Fibroblast of the aortic adventitia (primary cell): ENCODE measurements around the gene SIK3. TPM values are rescaled to one million over a fixed set of nuclear protein-coding genes. Genes with fewer than 3 reads are reported as not detected.

Experiments
- DNase-seq: peaks from one replicate; pipeline ENCODE4 v3.0.0-alpha.2; 2010; ENCODE audit warnings: low read depth
- H3K4me3 ChIP-seq: 2 replicates; pipeline ENCODE4 v1.5.1; 2011; ENCODE audit warnings: low read depth, mild to moderate bottlenecking, control low read depth, low read length, moderate library complexity
- total RNA-seq: library from RNA; depleted of rRNA; stranded (reverse); fragments of >200 nt; gene quantifications from 2 replicates; pipeline ENCODE4 v1.2.3, GENCODE V29; 2012; ENCODE audit warnings: low replicate concordance
- TF ChIP-seq, protein P1 (sequence below): IDR thresholded peaks from 2 replicates; pipeline ENCODE4 v1.5.1; 2011; ENCODE audit warnings: mild to moderate bottlenecking, low read length, control low read depth, inconsistent platforms; ENCODE audit not compliant: insufficient read depth

The SIK3 gene
- total RNA-seq, 1 donor = 18.4 TPM

DNA sequence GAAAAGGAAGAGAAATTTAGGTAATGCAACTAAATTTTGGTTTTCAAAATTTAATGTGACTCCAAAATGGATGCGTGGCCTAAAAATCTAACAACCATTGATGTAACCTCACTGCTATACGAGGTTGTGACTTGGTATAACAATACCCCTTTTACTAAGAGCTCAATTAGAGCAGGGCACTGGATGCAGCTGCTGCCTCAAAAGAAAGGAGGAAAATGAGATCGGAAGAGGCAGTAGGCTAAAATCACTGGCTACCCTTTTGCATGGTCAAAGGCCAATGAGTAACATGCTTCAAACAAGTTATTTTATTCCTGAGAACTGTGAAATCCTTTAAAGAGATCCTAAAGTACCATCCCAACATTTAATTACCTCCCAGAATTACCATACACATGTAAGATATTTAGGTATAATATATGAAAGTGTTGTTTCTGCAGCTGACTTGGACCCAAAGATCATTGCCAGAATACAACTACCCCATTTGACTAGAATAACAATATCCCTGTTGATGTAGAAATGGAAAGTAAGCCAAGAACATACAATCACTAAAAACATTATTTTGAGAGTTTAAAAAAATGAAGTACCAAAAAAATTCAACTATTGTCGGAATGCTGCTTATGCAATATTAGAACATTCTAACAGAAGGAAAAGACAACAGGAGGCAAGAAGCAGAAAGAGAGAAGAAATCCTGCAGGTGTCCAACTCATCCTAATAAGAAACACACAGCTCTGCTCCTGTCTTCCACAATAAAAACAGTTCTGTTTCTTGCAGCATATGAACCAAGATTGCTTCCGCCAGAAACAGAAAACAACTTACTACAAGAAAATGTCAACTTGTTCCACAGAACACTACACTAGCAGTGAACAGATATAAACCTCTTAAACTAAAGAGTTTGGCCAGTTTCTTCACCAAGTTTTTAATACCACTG, 15.0 kb downstream of the SIK3 start:
- DNase-seq = peak; percentile 67
- no peak overlapping the region for H3K4me3 ChIP-seq
- TF ChIP-seq, protein P1, sequence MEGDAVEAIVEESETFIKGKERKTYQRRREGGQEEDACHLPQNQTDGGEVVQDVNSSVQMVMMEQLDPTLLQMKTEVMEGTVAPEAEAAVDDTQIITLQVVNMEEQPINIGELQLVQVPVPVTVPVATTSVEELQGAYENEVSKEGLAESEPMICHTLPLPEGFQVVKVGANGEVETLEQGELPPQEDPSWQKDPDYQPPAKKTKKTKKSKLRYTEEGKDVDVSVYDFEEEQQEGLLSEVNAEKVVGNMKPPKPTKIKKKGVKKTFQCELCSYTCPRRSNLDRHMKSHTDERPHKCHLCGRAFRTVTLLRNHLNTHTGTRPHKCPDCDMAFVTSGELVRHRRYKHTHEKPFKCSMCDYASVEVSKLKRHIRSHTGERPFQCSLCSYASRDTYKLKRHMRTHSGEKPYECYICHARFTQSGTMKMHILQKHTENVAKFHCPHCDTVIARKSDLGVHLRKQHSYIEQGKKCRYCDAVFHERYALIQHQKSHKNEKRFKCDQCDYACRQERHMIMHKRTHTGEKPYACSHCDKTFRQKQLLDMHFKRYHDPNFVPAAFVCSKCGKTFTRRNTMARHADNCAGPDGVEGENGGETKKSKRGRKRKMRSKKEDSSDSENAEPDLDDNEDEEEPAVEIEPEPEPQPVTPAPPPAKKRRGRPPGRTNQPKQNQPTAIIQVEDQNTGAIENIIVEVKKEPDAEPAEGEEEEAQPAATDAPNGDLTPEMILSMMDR = no peak

DNA sequence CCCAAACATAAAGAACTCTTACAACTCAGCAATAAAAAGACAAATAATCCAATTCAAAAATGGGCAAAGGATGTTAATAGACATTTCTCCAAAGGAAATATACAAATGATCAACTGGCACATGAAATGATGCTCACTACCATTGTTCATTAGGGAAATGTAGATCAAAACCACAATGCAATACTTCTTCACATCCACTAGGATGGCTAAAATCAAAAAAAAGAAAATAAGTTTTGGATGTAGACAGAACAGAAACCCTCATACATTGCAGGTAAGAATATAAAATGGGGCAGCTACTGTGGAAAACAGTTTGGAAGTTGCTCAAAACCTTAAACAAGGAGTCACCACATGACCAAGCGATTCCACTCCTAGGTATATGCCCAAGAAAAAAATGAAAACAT, 16.3 kb downstream of the SIK3 start:
- no peak for DNase-seq
- TF ChIP-seq, protein P1 = no peak

DNA sequence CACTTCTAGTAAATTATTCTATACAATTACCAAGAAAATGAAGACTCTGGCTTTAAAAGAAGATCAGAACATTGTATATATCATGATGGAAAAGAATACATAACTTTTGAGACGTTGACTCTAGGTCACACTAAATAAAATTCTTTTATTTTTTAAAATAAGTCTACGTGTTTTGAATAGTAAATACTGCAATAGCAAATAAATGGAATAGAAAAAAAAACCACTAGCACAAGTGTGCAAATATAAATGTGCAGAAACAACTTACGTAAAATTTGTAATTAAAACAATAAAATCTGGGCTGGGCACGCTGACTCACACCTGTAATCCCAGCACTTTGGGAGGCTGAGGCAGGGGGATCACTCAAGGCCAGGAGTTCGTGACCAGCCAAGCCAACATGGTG, 17.9 kb downstream of the SIK3 start:
- no peak for DNase-seq
- TF ChIP-seq, protein P1 = no peak
- no peak overlapping the region for H3K4me3 ChIP-seq

More for the DNA sequence above, 16.3 kb downstream of the SIK3 start:
- no peak overlapping the region for H3K4me3 ChIP-seq

DNA sequence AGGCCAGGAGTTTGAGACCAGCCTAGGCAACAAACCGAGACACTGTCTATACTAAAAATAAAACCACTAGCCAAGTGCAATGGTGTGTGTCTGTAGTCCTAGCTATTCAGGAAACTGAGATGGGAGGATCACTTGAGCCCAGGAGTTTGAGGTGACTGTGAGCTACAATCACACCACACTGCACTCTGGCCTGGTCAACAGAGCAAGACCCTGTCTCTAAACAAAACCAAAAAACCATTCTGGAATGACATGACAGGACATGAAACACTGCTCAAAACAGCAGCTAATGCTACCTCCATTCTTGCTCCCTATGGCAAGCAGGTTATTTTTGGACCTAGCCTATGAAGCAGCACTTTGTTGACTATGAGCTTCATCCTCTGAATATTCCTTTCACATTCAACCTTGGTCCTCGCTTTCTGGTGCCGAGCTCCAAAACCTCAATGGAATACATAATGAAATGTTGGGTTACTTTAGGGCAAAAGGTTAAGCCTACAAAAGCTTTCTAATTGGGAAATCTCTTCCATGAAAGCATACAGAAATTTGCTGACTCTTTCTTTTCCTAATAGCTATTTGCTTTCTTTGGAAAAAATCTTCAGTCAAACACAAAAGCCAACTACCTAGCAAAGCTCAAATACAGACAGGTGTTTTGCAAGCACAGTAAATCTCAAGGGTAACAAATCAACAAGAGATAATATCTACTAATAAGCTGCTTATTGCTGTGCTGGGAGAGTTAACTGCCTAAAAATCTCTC, 21.1 kb downstream of the SIK3 start:
- TF ChIP-seq, protein P1 = no peak
- H3K4me3 ChIP-seq = no peak overlapping the region
- no peak for DNase-seq

DNA sequence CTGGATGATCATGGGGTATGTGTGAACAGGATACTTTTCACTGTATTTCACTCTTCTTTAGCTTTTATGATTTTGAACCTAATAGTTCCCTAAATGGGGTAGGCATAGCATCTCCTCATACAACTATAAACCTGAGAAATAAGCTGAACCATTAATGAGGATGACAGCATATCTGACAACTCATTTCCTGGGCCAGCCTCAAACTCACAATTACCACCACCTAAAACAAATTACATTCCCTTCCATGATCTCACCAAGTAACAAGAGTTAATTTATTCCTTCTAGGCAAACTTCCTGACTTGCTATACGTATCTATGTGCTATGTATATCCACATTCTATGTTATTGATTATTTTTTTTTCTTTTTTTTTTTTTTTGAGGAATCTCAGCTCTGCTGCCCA, 23.0 kb downstream of the SIK3 start:
- no peak for DNase-seq
- TF ChIP-seq, protein P1 = no peak
- H3K4me3 ChIP-seq = no peak overlapping the region

DNA sequence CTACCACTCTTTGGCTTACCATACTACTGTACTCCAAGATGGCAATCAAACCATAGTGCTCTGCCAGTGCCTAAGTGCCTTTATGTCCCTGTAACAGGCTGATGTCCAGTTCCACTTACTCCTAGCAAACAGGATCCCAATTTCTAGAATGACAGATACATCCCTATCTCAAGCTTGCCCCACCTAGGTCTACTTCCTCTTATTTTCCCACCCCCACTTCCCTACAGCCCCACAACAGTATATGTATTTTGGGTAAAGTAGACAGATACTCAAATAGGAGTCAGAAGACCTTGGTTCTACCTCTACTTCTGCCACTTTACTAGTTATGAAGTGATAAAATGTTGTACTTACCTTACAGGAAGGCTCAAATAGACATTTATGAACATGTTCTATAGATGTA, 24.1 kb downstream of the SIK3 start:
- no peak overlapping the region for H3K4me3 ChIP-seq
- TF ChIP-seq, protein P1 = no peak
- no peak for DNase-seq
